Gastroesophageal sphincter (tissue), 4 donors: ENCODE data around the gene NKX3-2. TPM values are rescaled to one million over a fixed set of nuclear protein-coding genes. Genes with fewer than 3 reads are reported as not detected.

Source experiments
- ATAC-seq: fragments of 150-250 bp; one replicate; pipeline ENCODE4 v1.9.1; 2016; ENCODE audit warnings: mild to moderate bottlenecking, moderate library complexity
- H3K27ac ChIP-seq, 4 donors: fragments of 200-600 bp; sonication (generic) in 3 of 4; 1 replicate in 3 of 4; 2 replicates in 1 of 4; pipeline ENCODE4 v1.5.1; 2016 to 2019
- H3K27me3 ChIP-seq: fragments of 200-600 bp; sonication (generic); one replicate; pipeline ENCODE4 v1.5.1; 2019
- H3K36me3 ChIP-seq, 2 donors: fragments of 200-600 bp; sonication (generic); one replicate each; pipeline ENCODE4 v1.5.1; 2019; ENCODE audit warnings: control low read depth in 1 of 2
- H3K4me1 ChIP-seq, 3 donors: fragments of 200-600 bp; sonication (generic); 1 replicate in 2 of 3; 2 replicates in 1 of 3; pipeline ENCODE4 v1.5.1; 2016 to 2019; ENCODE audit warnings: control low read depth in 2 of 3
- H3K4me3 ChIP-seq, 2 donors: fragments of 200-600 bp; sonication (generic); one replicate each; pipeline ENCODE4 v1.5.1; 2019; ENCODE audit warnings: mild to moderate bottlenecking in 1 of 2, moderate library complexity in 1 of 2
- H3K9me3 ChIP-seq, 3 donors: fragments of 200-600 bp; sonication (generic); one replicate each; pipeline ENCODE4 v1.5.1; 2017 to 2019; ENCODE audit warnings: control low read depth in 2 of 3
- EP300 ChIP-seq: sonication (generic); formaldehyde crosslinking; IDR thresholded peaks from one replicate; pipeline ENCODE4 v1.6.1; 2017; ENCODE audit warnings: antibody characterized with exemption, mild to moderate bottlenecking
- POLR2A ChIP-seq, 2 donors: fragments of 450-650 bp; IDR thresholded peaks; one replicate each; pipeline ENCODE4 v1.6.1; 2017; ENCODE audit warnings: antibody characterized with exemption in 2 of 2, mild to moderate bottlenecking in 2 of 2, moderate library complexity in 1 of 2
- POLR2AphosphoS5 ChIP-seq: sonication (generic); formaldehyde crosslinking; IDR thresholded peaks from one replicate; pipeline ENCODE4 v1.6.1; 2017; ENCODE audit warnings: antibody characterized with exemption
- WGBS, 2 donors: methylation state at CpG; one replicate each; pipeline ENCODE4 v1.1.5; 2018; ENCODE audit warnings: low coverage in 1 of 2; 5-methylcytosine and 5-hydroxymethylcytosine counted together
- total RNA-seq, 4 donors: library from RNA; depleted of rRNA; stranded (reverse); fragments of >200 nt; gene quantifications; one replicate each; pipeline ENCODE4 v1.1.0, GENCODE V29; 2016
- TF ChIP-seq, protein P1 (sequence below), 4 experiments: fragments of 200-600 bp in 2 of 4; fragments of 450-650 bp in 2 of 4; sonication (generic) in 1 of 4; IDR thresholded peaks; one replicate each; pipeline ENCODE4 v1.5.1; 2017 to 2019; ENCODE audit warnings: antibody characterized with exemption in 4 of 4, mild to moderate bottlenecking in 2 of 4, moderate library complexity in 2 of 4

Gene NKX3-2
- total RNA-seq, 4 donors from 2014 or later: 0.62 to 5.5 (median 3.0) TPM

DNA sequence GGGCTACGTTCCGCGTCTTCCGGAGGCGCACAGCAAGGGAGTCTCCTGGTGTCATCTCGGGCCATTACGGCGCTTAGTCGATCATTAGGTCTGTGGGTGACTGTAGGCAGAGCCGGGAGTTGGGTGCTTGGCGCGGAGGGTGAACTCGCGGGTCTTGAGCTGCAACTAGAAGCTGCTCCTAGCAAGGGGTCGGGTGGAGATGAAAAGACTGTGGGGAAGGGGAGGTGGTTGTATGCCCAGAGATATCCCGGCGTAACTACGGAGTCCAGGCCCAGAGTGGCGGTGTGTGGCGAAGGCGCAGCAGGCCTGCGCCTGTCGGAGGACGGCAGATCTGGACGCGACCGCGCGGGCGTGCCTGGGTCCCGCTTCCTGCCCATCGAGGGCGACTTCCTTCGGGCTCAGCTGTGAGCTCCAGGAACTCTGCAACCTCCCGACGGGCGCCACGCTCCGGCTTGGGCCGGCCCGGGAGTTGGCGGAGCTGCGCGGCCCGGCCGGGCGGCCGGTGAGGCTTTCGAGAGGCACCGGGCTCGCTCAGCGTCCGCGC, 2.7 kb upstream of the NKX3-2 start:
- ATAC-seq: no peak
- H3K27ac ChIP-seq: peak overlapping the region in 3 of 4 donors; percentile 8 to 57 (median 30)
- peaks cover 100% of the 10 kb centered on the region for H3K27me3 ChIP-seq
- H3K4me1 ChIP-seq: peaks cover 0 to 58% (median 35%) of the 10 kb centered on the region in 3 donors
- 0 to 7% methylated on average over 1 to 14 of the region's 54 CpGs for WGBS, 2 donors
- H3K36me3 ChIP-seq: no peaks in the 10 kb centered on the region
- peak overlapping the region; percentile 2 to 49 for H3K4me3 ChIP-seq
- TF ChIP-seq EP300 (no peak), POLR2AphosphoS5 (no peak), POLR2A (IDR thresholded peaks at IDR 0.05) (no peak)
- TF ChIP-seq, protein P1, sequence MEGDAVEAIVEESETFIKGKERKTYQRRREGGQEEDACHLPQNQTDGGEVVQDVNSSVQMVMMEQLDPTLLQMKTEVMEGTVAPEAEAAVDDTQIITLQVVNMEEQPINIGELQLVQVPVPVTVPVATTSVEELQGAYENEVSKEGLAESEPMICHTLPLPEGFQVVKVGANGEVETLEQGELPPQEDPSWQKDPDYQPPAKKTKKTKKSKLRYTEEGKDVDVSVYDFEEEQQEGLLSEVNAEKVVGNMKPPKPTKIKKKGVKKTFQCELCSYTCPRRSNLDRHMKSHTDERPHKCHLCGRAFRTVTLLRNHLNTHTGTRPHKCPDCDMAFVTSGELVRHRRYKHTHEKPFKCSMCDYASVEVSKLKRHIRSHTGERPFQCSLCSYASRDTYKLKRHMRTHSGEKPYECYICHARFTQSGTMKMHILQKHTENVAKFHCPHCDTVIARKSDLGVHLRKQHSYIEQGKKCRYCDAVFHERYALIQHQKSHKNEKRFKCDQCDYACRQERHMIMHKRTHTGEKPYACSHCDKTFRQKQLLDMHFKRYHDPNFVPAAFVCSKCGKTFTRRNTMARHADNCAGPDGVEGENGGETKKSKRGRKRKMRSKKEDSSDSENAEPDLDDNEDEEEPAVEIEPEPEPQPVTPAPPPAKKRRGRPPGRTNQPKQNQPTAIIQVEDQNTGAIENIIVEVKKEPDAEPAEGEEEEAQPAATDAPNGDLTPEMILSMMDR (IDR thresholded peaks at IDR 0.05): no peak
- peaks cover 0 to 12% (median 0%) of the 10 kb centered on the region in 3 donors for H3K9me3 ChIP-seq

DNA sequence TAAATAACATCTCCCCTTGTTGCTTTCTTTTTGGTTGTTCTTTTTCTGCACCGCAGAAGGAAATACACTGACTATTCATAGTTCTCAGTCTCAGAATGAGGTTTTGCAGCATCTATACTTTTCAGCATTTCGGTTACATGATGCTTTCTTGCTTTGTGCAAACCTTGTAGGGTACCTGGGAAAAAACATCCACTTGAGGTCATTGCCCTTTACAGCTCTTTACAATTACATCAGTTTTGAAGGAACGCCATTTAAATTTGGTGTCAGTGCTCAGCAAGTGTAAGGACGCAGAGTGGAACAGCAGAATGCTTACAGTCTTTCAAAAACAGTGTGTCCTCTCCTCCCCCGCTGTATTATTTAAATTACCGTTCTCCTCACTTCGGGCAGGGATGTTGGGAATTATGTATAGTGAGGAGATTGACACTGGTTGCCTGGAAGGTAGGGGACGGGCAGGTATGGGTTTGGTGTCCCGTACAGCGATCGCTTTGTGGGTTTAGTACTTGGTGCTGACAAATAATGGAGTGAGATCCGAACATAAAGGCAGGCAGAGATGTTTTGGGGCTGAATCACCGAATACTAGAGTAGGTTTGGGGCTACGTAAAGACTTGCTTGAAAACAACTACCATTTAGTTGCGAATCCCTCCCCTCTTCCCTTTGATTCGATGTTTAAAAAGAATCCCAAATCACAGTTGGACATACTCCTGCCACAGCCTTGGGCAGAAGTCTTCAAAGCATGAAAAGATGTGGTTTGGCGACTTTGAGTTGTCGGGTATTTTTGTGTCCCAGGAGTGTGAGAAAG, 2.0 kb upstream of the NKX3-2 start:
- Histone ChIP-seq H3K27ac (no peak overlapping the region), H3K9me3 (peaks cover 0 to 6% (median 0%) of the 10 kb centered on the region in 3 donors), H3K36me3 (no peaks in the 10 kb centered on the region), H3K4me3 (peak overlapping the region in 1 of 2 donors; percentile 49), H3K27me3 (peaks cover 100% of the 10 kb centered on the region), H3K4me1 (peaks cover 0 to 65% (median 35%) of the 10 kb centered on the region in 3 donors)
- TF ChIP-seq POLR2A (IDR thresholded peaks at IDR 0.05): no peak
- TF ChIP-seq, protein P1 (IDR thresholded peaks at IDR 0.05): no peak
- TF ChIP-seq POLR2AphosphoS5: no peak
- no peak for TF ChIP-seq EP300
- WGBS, 2 donors: 16 to 22% methylated on average over 13 to 14 of the region's 18 CpGs
- ATAC-seq: no peak

DNA sequence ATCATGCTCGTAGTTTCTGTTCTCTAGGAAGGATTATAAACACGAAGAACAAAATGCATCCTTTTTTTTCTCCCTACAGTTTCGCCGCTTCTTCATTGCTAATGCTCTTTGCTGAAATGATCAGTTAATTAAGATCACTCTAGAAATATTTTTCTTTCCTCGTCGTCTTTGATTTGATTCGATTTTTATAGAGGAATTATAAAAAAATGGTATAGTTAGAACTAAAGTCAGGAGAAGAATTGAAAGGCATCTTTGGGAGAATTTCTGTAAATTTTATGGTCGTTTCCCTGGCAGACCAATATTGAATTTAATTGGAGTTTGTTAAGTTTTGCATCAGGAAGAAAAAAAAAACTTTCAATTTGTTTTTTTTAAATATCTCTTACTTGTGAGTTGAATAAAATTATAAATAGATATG, 1.1 kb upstream of the NKX3-2 start:
- WGBS, 2 donors: 7 to 10% methylated on average over 8 of the region's 8 CpGs
- H3K27me3 ChIP-seq: peaks cover 100% of the 10 kb centered on the region
- peak overlapping the region in 1 of 2 donors; percentile 58 for H3K4me3 ChIP-seq
- H3K36me3 ChIP-seq: no peaks in the 10 kb centered on the region
- H3K4me1 ChIP-seq: peaks cover 0 to 73% (median 35%) of the 10 kb centered on the region in 3 donors
- TF ChIP-seq EP300: no peak
- TF ChIP-seq POLR2A (IDR thresholded peaks at IDR 0.05): no peak
- TF ChIP-seq, protein P1 (IDR thresholded peaks at IDR 0.05): no peak
- no peak for TF ChIP-seq POLR2AphosphoS5
- H3K27ac ChIP-seq: no peak overlapping the region
- peaks cover 0 to 7% (median 0%) of the 10 kb centered on the region in 3 donors for H3K9me3 ChIP-seq
- ATAC-seq: no peak

DNA sequence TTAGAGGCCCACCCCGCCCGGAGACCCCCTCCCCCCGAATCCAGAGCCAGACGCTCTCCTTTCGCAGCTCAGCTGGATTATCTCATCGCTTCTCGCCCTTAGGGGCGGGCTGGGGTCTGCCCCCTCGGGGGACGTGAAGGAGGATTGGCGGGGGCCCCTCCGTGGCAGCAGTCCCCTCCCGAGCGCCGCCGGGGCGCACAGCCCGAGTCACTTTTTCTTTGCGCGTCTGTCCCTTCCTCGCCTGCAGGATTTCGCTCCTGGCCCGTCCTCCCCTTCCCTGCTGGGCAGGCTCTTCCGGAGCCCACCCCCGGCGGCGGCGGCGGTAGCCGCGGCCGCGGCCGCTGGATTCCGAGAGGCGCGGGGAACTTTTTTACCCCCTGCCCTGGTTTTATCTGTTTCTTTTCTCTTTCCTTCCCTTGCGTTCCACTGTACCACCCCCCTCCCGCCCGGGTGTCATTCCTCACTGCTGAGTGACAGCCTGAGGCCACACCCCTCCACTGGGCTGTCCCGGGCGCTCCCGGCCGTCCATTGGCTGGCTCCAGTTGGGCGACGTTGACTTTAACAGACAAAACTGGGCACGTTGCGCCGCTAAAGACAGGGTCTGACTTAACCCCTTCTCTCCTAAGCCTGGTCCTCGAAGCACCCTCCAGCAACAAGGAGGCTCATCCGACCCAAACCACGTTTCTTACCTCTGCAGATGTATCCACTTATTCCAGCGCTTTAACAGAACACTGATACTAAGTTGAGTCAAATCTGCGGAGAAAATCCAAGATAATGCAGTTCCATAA, 492 bp upstream of the NKX3-2 start:
- peak in 1 of 2 donors; percentile 8 for TF ChIP-seq POLR2A (IDR thresholded peaks at IDR 0.05)
- no peak for TF ChIP-seq EP300
- TF ChIP-seq POLR2AphosphoS5: no peak
- WGBS, 2 donors: 0 to 1% methylated on average over 14 to 38 of the region's 54 CpGs
- H3K9me3 ChIP-seq: peaks cover 0 to 10% (median 0%) of the 10 kb centered on the region in 3 donors
- no peaks in the 10 kb centered on the region for H3K36me3 ChIP-seq
- peaks cover 0 to 79% (median 35%) of the 10 kb centered on the region in 3 donors for H3K4me1 ChIP-seq
- peaks cover 100% of the 10 kb centered on the region for H3K27me3 ChIP-seq
- peak overlapping the region in 3 of 4 donors; percentile 47 to 74 (median 50) for H3K27ac ChIP-seq
- ATAC-seq: peak; percentile 81
- peak overlapping the region; percentile 35 to 58 for H3K4me3 ChIP-seq
